KMS-11 (cell line): ENCODE results near the gene RNF220.

Experiments used
- H2AFZ ChIP-seq: fragments of 200-600 bp; sonication (generic); 2 replicates; pipeline ENCODE4 v1.6.1; 2016; ENCODE audit warnings: antibody characterized with exemption, mixed run types, low read depth
- H3K27ac ChIP-seq: fragments of 200-600 bp; sonication (generic); 2 replicates; pipeline ENCODE4 v1.6.1; 2016; ENCODE audit warnings: mild to moderate bottlenecking, mixed run types
- H3K27me3 ChIP-seq: fragments of 200-600 bp; sonication (generic); 2 replicates; pipeline ENCODE4 v1.6.1; 2017; ENCODE audit warnings: mild to moderate bottlenecking, low read depth, mixed run types, moderate library complexity; ENCODE audit not compliant: insufficient read depth
- H3K36me3 ChIP-seq: fragments of 200-600 bp; sonication (generic); 2 replicates; pipeline ENCODE4 v1.6.1; 2017; ENCODE audit warnings: mild to moderate bottlenecking, mixed run types; ENCODE audit not compliant: insufficient read depth
- H3K4me1 ChIP-seq: fragments of 200-600 bp; sonication (generic); 2 replicates; pipeline ENCODE4 v1.6.1; 2016; ENCODE audit warnings: mild to moderate bottlenecking, low read depth, mixed run types; ENCODE audit not compliant: poor library complexity, severe bottlenecking
- H3K4me2 ChIP-seq: fragments of 200-600 bp; sonication (generic); 2 replicates; pipeline ENCODE4 v1.7.0; 2016; ENCODE audit warnings: mild to moderate bottlenecking, mixed run types
- H3K4me3 ChIP-seq: fragments of 200-600 bp; sonication (generic); IDR thresholded peaks from 2 replicates; pipeline ENCODE4 v1.6.1; 2017; ENCODE audit warnings: low read depth, low read length, mixed read lengths; ENCODE audit not compliant: insufficient read depth
- H3K79me2 ChIP-seq: fragments of 200-600 bp; sonication (generic); 2 replicates; pipeline ENCODE4 v1.6.1; 2016; ENCODE audit warnings: low read depth, mixed run types; ENCODE audit not compliant: insufficient read depth
- H3K9ac ChIP-seq: fragments of 200-600 bp; sonication (generic); 2 replicates; pipeline ENCODE4 v1.6.1; 2016; ENCODE audit warnings: mild to moderate bottlenecking, mixed run types
- H4K20me1 ChIP-seq: fragments of 200-600 bp; sonication (generic); 2 replicates; pipeline ENCODE4 v1.6.1; 2016; ENCODE audit warnings: mild to moderate bottlenecking, mixed run types; ENCODE audit not compliant: insufficient read depth
- CTCF ChIP-seq: fragments of 200-600 bp; sonication (generic); conservative IDR thresholded peaks from 2 replicates; pipeline ENCODE4 v1.6.1; 2017; ENCODE audit warnings: low read depth, mild to moderate bottlenecking, antibody characterized with exemption, low read length, moderate library complexity, mixed read lengths

RNF220 gene

GRCh38 chr1:44576456-44577150 lies 171.5 kb downstream of the RNF220 start:
- Histone ChIP-seq H3K27me3 (no peaks in the 10 kb centered on the region), H3K9ac (no peak overlapping the region), H3K36me3 (no peaks in the 10 kb centered on the region), H3K27ac (no peak overlapping the region), H3K4me2 (no peak overlapping the region), H3K79me2 (no peaks in the 10 kb centered on the region), H4K20me1 (no peaks in the 10 kb centered on the region), H2AFZ (no peak overlapping the region), H3K4me3 (no peak overlapping the region), H3K4me1 (no peaks in the 10 kb centered on the region)
- no peak for TF ChIP-seq CTCF

GRCh38 chr1:44581205-44581604 lies 176.2 kb downstream of the RNF220 start:
- no peak overlapping the region for H3K4me3 ChIP-seq
- H3K36me3 ChIP-seq = no peaks in the 10 kb centered on the region
- H3K27ac ChIP-seq = no peak overlapping the region
- H3K27me3 ChIP-seq = no peaks in the 10 kb centered on the region
- no peak for TF ChIP-seq CTCF
- no peak overlapping the region for H3K4me2 ChIP-seq
- no peak overlapping the region for H2AFZ ChIP-seq
- H3K79me2 ChIP-seq = no peaks in the 10 kb centered on the region
- H4K20me1 ChIP-seq = no peaks in the 10 kb centered on the region
- H3K9ac ChIP-seq = no peak overlapping the region
- peaks cover 5% of the 10 kb centered on the region for H3K4me1 ChIP-seq

- Histone ChIP-seq H3K27ac (no peak overlapping the region), H3K4me2 (no peak overlapping the region), H3K4me3 (no peak overlapping the region), H3K36me3 (no peaks in the 10 kb centered on the region), H3K27me3 (no peaks in the 10 kb centered on the region), H3K9ac (no peak overlapping the region), H3K4me1 (peaks cover 5% of the 10 kb centered on the region), H2AFZ (no peak overlapping the region), H3K79me2 (no peaks in the 10 kb centered on the region), H4K20me1 (no peaks in the 10 kb centered on the region)
- TF ChIP-seq CTCF = no peak
Measured at GRCh38 chr1:44584167-44584566, 179.1 kb downstream of the RNF220 start.

- no peak for TF ChIP-seq CTCF
- H3K9ac ChIP-seq = no peak overlapping the region
- peaks cover 5% of the 10 kb centered on the region for H3K4me1 ChIP-seq
- no peaks in the 10 kb centered on the region for H4K20me1 ChIP-seq
- H3K79me2 ChIP-seq = no peaks in the 10 kb centered on the region
- no peak overlapping the region; the same call in 1 of the 2 replicates for H3K4me2 ChIP-seq
- H3K27me3 ChIP-seq = no peaks in the 10 kb centered on the region
- no peak overlapping the region for H2AFZ ChIP-seq
- H3K4me3 ChIP-seq = no peak overlapping the region
- no peak overlapping the region for H3K27ac ChIP-seq
- H3K36me3 ChIP-seq = no peaks in the 10 kb centered on the region
Measured at GRCh38 chr1:44585315-44585920, 180.4 kb downstream of the RNF220 start.
